Cerebellar cortex (tissue), 1 donor: ENCODE results near the gene PIK3R5.
"Not testable (repeated sequence)": the region's sequence is repeated elsewhere in the genome, so short reads cannot be mapped to it uniquely, and the experiment has no call there.

Experiments used
- DNase-seq: peaks from one replicate; pipeline ENCODE4 v3.0.0-alpha.2; 2015; ENCODE audit warnings: low spot score

Gene PIK3R5

DNA sequence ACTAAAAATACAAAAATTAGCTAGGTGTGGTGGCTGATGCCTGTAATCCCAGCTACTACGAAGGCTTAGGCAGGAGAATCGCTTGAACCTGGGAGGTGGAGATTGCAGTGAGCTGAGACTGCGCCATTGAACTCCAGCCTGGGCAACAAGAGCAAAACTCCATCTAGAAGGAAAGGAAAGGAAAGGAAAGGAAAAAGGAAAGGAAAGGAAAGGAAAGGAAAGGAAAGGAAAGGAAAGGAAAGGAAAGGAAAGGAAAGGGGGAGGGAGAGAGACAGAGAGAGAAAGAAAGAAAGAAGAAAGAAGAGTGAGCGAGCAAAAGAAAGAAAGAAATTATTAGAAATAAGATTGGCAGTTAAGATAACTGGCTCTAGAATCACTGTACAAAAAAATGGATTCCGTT is 18.7 kb upstream of the PIK3R5 start:
- DNase-seq: not testable (repeated sequence)

DNA sequence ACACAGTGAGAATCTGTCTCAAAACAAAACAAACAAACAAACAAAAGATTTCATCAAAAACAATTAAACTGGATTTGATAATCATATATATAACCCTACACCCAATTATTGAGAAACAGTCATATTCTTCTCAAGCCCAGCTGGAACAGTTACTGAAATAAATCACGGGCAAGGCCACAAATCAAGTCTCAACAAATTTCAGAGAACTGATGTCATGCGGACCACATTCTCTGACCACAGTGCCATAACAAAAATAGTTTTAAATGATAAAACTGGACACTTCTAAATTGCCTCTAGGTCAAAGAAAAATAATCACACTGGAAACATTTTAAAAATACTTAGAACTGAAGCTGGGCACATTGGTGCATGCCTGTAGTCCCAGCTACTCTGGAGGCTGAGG is 15.9 kb upstream of the PIK3R5 start:
- DNase-seq: no peak

DNA sequence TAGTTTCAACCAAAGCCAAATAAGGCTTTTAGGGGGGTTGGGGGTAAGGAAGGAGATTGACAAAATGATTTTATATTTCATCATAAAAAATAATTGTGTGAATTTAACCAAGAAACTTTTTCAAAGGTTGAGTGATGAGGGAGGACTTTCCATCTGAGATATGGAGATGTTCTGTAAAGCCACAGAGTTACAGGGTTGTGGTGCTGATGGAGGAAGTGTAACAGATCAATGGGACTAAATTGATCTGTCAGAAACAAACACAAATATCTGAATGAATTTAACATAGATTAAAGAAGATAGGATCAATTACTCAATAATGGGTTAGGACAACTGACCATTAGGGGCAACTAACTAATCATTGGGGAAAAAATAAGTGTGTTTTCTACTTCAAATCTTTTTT is 14.2 kb upstream of the PIK3R5 start:
- DNase-seq: no peak

- no peak for DNase-seq
Observed at GRCh38 chr17:8976638-8977037, 11.1 kb upstream of the PIK3R5 start.

DNA sequence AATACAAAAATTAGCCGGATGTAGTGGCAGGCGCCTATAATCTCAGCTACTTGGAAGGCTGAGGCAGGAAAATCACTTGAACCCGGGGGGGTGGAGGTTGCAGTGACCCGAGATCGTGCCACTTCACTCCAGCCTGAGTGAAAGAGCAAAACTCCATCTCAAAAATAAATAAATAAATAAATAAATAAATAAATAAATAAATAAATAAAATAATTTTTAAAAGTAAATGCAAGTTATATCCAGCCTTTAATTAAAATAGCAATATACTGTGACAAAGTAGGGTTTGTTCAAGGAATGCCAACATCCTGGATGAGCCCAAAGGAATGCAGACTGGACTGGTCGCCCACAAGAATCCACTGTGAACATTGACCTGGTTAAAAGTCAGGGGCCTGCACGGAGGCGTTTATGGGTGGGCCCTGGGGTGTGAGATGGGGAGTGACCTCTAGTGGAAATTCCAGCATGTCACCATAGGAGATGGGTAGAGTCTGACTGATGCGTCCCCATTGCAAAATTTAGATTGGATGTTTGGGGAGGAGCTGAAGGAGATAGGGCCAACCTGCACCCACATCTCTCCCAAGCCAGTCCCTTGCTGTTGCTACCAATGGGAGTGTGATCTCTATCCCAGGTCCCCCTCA is 9.7 kb upstream of the PIK3R5 start:
- no peak for DNase-seq

DNA sequence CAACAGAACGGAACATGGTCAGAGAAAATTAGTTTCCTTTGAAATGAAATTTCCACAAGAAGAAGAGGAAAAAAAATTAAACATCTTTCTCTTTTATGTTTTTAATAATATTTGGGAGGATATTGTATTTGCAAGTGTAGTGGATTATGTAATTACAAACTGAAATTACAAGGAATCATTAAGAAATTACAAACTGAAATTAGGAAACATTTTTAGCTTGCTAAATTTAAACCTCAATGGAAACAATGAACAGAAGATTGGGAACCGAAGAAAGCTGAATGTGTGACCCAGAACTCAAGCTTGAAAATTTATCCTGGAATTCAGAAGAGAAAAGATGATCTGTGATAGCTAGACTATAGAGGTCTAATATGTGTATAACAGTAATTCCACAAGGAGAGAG is 4.4 kb upstream of the PIK3R5 start:
- no peak for DNase-seq

DNA sequence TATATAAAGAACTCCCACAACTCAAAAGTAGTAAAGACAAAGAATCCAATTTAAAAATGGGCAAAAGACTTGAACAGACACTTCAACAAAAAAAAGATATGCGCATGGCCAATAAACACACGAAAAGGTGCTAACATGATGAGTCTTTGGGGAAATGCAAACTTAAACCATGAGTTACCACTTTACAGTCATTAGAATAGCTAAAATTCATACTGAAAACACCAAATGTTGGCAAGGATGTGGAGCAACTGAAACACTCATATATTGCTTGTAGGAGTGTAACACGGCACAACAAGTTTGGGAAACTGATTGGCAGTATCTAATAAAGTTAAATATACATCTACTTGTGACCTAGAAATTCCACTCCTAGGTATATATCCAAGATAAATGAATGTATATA is 3.0 kb upstream of the PIK3R5 start:
- no peak for DNase-seq

GRCh38 chr17:8967861-8968260 is 2.4 kb upstream of the PIK3R5 start:
- DNase-seq: no peak

DNA sequence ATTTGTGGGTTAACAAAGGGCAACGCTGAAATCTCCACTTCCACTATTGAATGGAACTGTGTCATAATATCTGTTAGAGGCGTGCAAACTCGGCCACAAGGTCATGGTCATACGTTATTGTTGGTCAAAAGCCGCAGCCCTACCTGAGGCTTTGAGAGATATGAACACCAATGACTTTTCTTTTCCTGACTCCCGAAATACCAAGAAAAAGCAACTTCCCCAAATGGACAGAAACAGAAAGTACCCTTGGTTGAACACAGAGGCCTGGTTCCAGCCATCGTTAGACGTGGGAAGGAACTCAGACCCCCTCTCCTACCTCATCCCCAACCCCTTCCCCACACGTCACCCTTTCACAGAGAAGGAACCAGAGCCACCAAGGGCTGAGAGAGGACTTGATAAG is 1.4 kb upstream of the PIK3R5 start:
- DNase-seq: no peak

- no peak for DNase-seq
Observed at GRCh38 chr17:8964801-8965393, 610 bp downstream of the PIK3R5 start.

- DNase-seq: no peak
Observed at GRCh38 chr17:8963647-8964258, 1.8 kb downstream of the PIK3R5 start.

DNA sequence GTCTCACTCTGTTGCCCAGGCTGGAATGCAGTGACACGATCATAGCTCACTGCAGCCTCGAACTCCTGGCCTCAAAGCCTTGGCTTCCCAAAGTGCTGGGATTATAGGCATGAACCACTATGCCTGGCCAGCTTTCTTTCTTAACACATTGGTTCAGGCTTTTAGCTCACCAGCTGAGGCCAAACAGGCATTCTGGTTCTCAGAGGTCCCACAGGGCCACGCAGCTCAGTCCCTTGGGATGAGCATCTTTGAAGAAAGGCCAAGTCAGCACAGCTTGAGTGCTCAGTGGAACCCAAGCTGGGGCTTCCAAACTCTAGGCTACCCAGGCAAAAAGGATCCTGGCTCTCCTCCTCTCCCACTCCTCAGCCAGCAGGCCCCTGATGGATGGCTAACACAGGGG is 2.5 kb downstream of the PIK3R5 start:
- DNase-seq: no peak

DNA sequence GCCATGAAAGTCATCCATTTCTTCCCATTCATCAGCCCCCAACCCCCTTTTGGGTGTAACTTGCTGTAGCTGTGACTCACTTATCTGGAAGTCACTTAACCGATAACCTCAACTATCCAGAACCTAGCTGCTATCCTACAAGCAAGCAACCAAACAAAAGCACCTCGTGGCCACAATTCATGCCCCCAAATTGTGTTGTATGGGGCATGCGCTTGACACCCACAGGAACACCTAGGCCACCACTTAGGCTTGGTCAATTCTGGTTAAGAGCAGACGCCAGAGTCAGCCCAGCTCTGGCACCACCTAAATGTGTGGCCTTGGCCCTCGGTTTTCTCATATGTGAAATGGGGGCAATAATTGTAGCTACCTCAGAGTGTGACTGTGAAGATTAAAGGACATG is 3.7 kb downstream of the PIK3R5 start:
- DNase-seq: no peak

DNA sequence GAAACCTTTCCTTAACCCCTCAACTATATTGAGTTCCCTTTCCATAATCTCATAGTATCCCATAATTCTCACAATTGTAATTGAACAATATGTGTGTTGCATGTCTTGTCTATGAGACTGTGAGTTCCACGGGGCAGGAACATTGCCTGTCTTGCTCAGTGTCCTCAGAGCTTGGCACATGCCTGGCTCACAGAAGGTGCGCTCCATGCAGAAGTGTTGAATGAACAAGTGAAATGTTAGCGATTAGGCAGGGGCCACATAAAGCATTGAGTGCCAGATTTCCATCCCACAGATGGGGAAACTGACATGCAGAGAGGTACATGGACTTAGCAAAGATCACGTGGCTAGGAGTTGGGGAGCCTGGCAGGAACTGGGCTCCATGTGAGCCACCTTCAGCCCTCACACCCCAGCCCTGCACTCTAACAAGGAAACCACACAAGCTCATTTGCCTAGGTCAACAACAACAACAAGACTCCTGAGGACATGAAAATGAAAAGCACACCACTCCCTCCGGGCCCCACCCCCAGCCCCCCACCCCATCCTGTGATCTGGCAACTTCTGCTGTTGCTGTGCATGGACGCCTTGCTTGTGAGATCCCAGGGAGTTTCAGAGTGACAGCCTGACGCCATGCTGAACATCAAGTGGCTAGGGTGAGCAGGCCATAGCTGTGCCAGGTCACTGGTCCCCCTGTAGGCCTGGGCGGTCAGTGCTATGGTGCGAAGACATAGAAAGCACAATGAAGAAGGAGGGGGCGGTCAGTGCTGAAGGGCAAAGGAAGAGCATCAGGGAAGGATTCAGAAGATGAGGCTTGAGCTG is 5.0 kb downstream of the PIK3R5 start:
- DNase-seq: no peak

DNA sequence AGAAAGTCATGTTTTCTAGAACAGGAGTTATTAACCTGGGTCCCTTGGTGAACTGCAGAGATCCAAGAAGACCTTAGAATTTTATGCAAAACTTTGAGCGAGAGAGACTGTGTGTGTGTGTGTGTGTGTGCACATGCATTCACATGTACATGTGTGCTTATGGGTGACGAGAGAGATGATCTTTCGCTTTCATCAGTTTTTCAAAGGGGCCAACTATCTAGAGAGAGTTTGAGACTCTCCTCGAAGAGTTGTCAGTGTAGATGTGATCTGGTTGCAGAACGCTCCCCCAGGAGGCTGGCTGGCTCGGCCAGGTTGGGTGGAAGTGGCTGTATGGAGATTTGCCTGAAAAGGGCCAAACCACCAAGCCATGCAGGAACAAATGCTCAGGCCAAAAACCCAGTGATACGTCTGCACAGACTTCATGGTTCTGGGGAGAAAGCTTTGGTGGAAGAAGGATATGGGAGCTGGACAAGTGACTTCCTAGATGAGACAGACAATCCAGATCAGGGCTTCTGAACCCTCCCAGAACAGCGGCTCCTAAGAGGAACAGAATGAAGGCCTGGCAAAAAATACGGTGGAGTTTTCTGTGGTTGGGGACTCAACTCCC is 6.1 kb downstream of the PIK3R5 start:
- no peak for DNase-seq

DNA sequence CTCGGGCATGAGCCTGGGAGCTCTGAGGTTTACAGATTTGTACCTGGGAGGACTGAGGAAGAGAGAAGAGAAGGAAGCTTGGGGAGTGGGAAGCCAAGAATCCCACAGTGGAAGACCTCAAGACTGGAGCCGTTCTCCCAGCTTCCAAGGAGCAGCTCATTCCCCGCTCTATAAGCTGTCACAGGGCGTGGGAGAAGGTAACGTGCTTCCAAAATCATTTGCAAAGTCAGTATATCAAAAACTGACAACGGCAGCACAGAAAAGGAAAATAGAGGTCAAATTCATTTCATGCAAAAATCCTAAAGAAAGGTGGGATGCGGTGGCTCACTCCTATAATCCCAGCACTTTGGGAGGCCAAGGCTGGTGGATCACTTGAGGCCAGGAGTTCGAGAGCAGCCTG is 7.8 kb downstream of the PIK3R5 start:
- DNase-seq: no peak

DNA sequence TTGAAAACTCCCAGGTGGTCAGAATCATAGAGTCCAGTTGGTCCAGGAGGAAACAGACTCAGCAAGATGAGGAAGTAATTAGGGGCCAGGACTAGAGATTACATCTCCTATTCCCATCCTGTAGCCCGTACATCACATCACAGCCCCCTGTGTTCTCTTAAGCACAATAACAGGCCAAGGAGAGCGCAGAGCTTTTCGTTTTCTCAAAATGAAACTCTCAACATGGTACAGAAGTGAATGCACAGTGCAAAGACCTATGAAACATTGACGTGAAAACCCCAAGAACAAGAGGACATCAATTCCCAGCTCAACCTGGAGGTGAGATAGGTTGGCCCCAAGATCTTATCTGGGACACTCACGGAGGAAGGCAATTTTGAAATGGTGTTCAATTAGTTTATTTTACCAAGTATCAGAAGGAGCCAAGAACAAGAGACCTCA is 9.0 kb downstream of the PIK3R5 start:
- DNase-seq: no peak

- no peak for DNase-seq
Observed at GRCh38 chr17:8955021-8955959, 10.2 kb downstream of the PIK3R5 start.

- no peak for DNase-seq
Observed at GRCh38 chr17:8954339-8954738, 11.2 kb downstream of the PIK3R5 start.

DNA sequence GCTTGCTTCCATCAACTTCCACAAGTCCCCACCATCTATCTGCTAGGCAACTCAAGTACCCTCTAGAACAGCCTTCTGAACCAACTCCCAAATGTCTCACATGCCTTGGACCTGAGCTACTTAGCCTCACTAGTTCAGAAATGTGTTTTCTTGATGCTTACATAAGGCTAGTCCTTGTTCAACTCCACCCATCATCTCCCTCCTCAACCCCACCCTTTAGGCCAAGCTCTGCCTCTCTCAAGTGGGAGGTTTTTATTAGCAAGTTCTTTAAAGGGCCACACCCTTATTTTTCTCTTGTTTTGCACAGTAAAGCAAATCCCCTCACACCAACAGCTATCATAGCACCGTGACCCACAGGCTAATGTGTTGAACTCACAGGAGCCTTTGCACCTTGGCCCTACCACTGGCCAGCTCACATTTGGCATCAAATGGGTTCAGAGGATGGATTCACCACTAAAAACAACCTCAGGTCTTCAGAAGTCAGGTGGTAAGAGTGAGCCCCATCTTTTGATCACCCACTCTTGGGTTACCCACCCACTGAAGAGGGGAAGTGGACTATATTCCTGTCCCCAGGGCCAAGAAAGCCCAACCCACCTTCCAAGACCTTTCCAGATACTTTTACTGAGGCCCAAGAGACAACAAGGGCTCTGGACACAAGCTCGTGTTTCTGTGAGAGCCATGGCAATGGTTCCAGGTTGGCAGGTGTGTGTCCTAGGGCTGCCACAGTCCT is 12.2 kb downstream of the PIK3R5 start:
- DNase-seq: no peak

GRCh38 chr17:8952191-8952590 is 13.3 kb downstream of the PIK3R5 start:
- DNase-seq: no peak
